Testis (tissue), 3 donors: Measurements from ENCODE around the gene MCC. TPM values are rescaled to one million over a fixed set of nuclear protein-coding genes. Genes with fewer than 3 reads are reported as not detected.

ENCODE experiments used
- DNase-seq: peaks from one replicate; pipeline ENCODE4 v3.0.0-alpha.2; 2019
- H3K27ac ChIP-seq, 2 donors: fragments of 200-600 bp; sonication (generic); one replicate each; pipeline ENCODE4 v1.5.1; 2019
- H3K27me3 ChIP-seq: fragments of 200-600 bp; sonication (generic); one replicate; pipeline ENCODE4 v1.5.1; 2019
- H3K36me3 ChIP-seq: fragments of 200-600 bp; sonication (generic); one replicate; pipeline ENCODE4 v1.5.1; 2017; ENCODE audit warnings: low read depth; ENCODE audit errors: missing control alignments
- H3K4me1 ChIP-seq: fragments of 200-600 bp; sonication (generic); one replicate; pipeline ENCODE4 v1.5.1; 2019
- H3K4me3 ChIP-seq, 2 donors: fragments of 200-600 bp; sonication (generic); one replicate each; pipeline ENCODE4 v1.5.1; 2017 to 2019
- H3K9me3 ChIP-seq: fragments of 200-600 bp; sonication (generic); one replicate; pipeline ENCODE4 v1.5.1; 2017
- CTCF ChIP-seq, 3 experiments: fragments of 450-650 bp in 2 of 3; fragments of 200-600 bp in 1 of 3; sonication (generic) in 1 of 3; IDR thresholded peaks; one replicate each; pipeline ENCODE4 v1.5.1; 2016 to 2019; ENCODE audit warnings: antibody characterized with exemption in 3 of 3, mild to moderate bottlenecking in 2 of 3, moderate library complexity in 1 of 3
- POLR2A ChIP-seq: fragments of 450-650 bp; IDR thresholded peaks from one replicate; pipeline ENCODE4 v1.6.1; 2017; ENCODE audit warnings: antibody characterized with exemption, mild to moderate bottlenecking, moderate library complexity
- WGBS, 2 donors: methylation state at CpG; one replicate each; pipeline ENCODE4 v1.1.5; 2018; 5-methylcytosine and 5-hydroxymethylcytosine counted together
- intact Hi-C: fragments of 100-400 bp; cut with DNase I; formaldehyde crosslinking; loops from one replicate; pipeline ENCODE4 v1.15.1; 2023; ENCODE audit warnings: low total_unique reads
- polyA plus RNA-seq: library from polyadenylated mRNA; stranded (reverse); fragments of 350-450 nt; fragmentation: Illumina TruSeq; extraction: RNeasy Lipid Tissue Mini Kit (QIAGEN cat#74804); gene quantifications from one replicate; pipeline ENCODE4 v1.2.3, GENCODE V29; 2014; ENCODE audit warnings: low read depth, low replicate concordance; ENCODE audit not compliant: insufficient read depth
- total RNA-seq, 2 donors: library from RNA; depleted of rRNA; stranded (reverse); fragments of >200 nt; gene quantifications; one replicate each; pipeline ENCODE4 v1.2.3, GENCODE V29; 2016

Gene MCC
- total and polyA plus RNA-seq, 3 donors from 2014 or later: 7.1 to 23.7 (median 21.4) TPM

- TF ChIP-seq CTCF (IDR thresholded peaks at IDR 0.05) (no peak), POLR2A (no peak)
- Histone ChIP-seq H3K27ac (no peak overlapping the region), H3K36me3 (no peaks in the 10 kb centered on the region), H3K4me3 (no peak overlapping the region), H3K4me1 (no peaks in the 10 kb centered on the region), H3K9me3 (no peaks in the 10 kb centered on the region), H3K27me3 (no peaks in the 10 kb centered on the region)
- intact Hi-C loops: no loop called here
- DNase-seq: no peak
- WGBS, 2 donors: 84 to 88% methylated on average over 2 of the region's 2 CpGs
Observed at GRCh38 chr5:113281194-113281593, 207.1 kb downstream of the MCC start.

GRCh38 chr5:113280541-113280940, 207.7 kb downstream of the MCC start:
- H3K4me3 ChIP-seq: no peak overlapping the region
- H3K27ac ChIP-seq: no peak overlapping the region
- WGBS, 2 donors: 50 to 79% methylated on average over 1 of the region's 1 CpG
- TF ChIP-seq CTCF (IDR thresholded peaks at IDR 0.05) (no peak), POLR2A (no peak)
- H3K9me3 ChIP-seq: no peaks in the 10 kb centered on the region
- no peaks in the 10 kb centered on the region for H3K36me3 ChIP-seq
- no peaks in the 10 kb centered on the region for H3K4me1 ChIP-seq
- no peak for DNase-seq
- no peaks in the 10 kb centered on the region for H3K27me3 ChIP-seq
- intact Hi-C loops: no loop called here

GRCh38 chr5:113278976-113279375, 209.3 kb downstream of the MCC start:
- WGBS, 2 donors: 75 to 92% methylated on average over 4 of the region's 4 CpGs
- Histone ChIP-seq H3K9me3 (no peaks in the 10 kb centered on the region), H3K4me1 (no peaks in the 10 kb centered on the region), H3K36me3 (no peaks in the 10 kb centered on the region), H3K4me3 (no peak overlapping the region), H3K27ac (no peak overlapping the region), H3K27me3 (no peaks in the 10 kb centered on the region)
- DNase-seq: no peak
- intact Hi-C loops: no loop called here
- TF ChIP-seq POLR2A: no peak

GRCh38 chr5:113276493-113276892, 211.8 kb downstream of the MCC start:
- Histone ChIP-seq H3K9me3 (no peaks in the 10 kb centered on the region), H3K27me3 (no peaks in the 10 kb centered on the region), H3K27ac (no peak overlapping the region), H3K4me3 (no peak overlapping the region), H3K36me3 (no peaks in the 10 kb centered on the region), H3K4me1 (no peaks in the 10 kb centered on the region)
- 90 to 91% methylated on average over 8 of the region's 8 CpGs for WGBS, 2 donors
- no peak for DNase-seq
- intact Hi-C loops: no loop called here
- TF ChIP-seq POLR2A (no peak), CTCF (IDR thresholded peaks at IDR 0.05) (no peak)

- Histone ChIP-seq H3K27ac (no peak overlapping the region), H3K4me3 (no peak overlapping the region), H3K9me3 (no peaks in the 10 kb centered on the region), H3K4me1 (no peaks in the 10 kb centered on the region), H3K36me3 (no peaks in the 10 kb centered on the region), H3K27me3 (no peaks in the 10 kb centered on the region)
- TF ChIP-seq CTCF (IDR thresholded peaks at IDR 0.05): no peak
- DNase-seq: no peak
- WGBS, 2 donors: 93% methylated on average over 2 of the region's 2 CpGs
- intact Hi-C loops: no loop called here
Observed at GRCh38 chr5:113276001-113276400, 212.3 kb downstream of the MCC start.
